ENCODE results near the gene ARVCF.

ARVCF gene

DNA sequence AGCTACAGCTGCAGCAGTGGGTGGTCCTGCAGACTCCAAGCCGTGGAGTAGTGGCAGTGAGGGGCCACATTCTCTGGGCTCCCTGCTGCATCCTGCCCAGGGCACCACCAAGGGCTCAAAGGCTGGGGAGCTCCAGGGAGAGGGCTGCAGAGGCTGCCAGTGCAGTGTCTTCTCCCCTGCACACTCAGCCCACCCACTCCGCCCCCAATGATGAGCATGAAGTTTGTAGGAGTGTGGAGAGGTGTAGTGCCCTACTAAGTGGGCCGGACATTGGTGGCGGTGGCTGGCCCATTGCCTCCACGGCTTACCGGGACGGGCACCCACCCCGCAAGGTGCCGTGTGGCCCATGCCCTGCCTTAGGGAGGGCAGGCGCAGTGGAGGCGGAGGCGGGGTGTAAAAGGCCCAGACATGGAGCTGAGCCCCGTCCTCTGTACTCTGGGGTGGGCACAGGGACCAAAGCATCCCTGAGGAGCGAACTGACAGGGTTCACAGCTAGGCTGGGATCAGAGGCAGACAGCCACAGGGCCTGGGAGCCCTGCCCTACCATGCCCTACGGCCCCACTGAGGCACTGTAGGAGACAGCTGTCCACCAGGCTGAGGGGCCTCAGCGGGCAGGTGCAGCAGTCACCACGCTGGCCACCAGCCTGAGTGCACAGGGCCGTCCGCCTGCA lies 18.9 kb downstream of the ARVCF start:
- DNase-seq, result no peak

DNA sequence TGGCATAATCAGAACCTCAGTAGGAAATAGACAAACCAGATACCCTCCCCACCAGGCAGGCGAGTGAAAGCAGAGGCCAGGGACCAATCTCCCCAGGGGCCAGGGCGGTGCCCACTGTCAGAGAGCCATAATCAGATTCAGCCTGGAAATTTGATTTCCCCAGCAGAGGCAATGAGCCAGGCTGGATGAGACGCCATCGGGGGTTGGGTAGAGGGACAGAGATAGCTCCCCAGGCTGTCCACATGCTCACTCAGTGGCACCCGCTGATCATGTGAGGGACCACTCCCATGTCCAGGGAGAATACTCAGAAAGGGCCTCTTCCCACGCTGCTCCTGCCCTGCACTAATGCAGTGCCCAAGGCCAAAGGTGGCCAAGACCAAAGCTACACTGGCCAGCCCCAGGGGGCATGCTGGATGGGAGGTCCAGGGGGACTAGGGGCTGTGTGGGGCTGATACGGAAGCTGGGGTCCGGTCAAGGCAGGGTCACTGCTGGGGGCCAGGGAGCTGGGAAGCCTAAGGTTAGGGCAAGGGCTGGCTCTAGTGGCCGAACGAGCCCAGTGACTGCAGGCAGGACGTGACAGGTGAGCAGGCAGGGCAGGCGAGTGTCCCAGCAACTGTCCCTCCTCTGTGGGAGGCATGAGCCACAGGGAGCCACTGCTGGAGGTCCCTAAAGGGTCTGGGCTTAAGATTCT lies 19.8 kb downstream of the ARVCF start:
- no peak for DNase-seq

- DNase-seq, result no peak
Observed at GRCh38 chr22:19995611-19996339, 20.8 kb downstream of the ARVCF start.

DNA sequence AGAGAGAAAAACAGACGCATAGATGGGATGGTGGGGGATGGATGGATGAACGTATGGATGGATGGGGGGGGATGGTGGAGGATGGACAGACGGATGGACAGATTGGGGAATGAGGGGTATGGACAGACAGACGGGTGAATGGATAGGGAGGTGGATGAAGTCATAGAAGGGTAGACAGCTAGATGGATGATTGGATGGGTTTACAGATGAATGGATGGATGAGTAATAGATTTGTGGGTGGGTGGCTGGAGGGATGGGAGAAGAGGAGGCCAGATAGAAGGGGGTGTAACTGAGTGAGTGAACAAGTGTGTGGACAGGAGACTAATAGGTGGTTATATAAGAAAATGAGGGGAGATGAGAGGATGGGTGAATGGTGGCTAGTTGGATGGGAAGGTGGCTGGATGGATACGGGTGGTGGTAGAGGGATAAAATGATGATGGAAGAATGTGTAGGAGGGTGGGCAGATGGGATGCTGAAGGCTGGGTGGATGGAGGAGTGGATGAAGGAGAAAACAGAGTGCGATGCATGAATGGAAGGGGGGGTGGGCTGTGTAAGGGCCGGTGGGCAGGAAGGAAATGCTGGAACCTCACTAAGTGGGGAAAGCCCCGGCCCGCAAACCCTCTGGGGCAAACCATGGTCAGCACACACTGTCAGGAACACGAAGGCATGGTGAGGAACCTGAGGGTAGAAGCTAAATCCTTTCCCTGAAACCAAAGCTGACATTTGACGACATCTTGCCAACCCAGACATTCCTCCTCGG lies 21.6 kb downstream of the ARVCF start:
- no peak for DNase-seq

DNA sequence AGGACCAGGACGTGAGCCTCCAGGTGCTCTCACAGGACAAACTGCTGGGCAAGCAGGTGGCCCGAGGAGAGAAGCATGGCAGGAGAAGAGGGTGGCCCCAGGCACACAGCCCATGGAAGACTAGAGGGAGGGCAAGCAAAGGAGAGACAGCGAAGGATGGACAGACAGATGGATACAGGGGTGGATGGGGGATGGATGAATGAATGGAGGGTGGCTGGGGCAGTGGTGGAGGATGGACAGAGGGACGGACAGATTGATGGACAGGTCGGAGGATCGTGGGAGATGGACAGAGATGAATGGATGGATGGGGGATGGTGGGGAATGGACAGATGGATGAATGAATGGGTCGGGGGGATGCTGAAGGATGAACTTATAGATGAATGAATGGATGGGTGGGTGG lies 22.7 kb downstream of the ARVCF start:
- DNase-seq, result no peak

GRCh38 chr22:19992921-19993355 lies 23.7 kb downstream of the ARVCF start:
- no peak for DNase-seq

- no peak for DNase-seq
Observed at GRCh38 chr22:19992481-19992911, 24.1 kb downstream of the ARVCF start.

DNA sequence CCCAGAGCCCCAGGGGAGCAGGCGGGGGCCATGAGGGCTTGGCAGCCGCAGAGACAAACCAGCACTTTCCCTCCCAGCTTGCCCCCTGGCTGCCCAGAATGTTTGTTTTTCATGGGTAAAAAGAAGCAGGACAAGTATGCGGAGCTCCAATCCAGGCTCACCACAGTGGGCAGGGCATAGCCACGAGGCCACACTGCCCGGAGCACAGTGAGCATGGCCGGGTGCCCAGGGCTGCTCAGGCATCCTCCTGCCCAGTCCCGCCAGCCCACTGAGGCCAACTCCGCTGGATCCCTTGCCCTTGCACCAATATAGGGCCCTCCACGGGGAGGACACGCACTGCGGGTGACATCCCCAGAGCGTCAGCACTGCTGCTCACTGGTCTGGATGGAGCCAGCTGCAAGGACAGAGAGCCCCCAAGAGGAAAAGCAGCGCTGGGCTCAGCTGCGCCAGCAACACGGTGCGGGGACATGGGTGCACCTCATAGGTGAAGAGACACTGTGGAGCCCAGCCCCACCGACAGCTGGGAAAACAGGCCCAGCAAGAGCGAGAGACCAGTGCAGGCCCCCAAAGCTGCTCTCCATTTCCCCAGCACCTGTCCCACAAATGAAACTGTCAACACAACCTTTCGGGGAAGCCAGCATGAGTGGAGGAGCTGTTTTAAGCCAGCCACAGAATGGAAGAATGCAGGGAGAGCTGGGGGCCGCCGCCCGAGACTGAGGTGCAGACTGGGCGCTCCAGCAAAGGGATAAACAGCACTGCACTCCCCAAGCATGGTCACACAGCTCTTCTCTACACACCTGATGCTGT lies 24.8 kb downstream of the ARVCF start:
- no peak for DNase-seq

- DNase-seq, result no peak
Observed at GRCh38 chr22:19991395-19991644, 25.3 kb downstream of the ARVCF start.

- no peak for DNase-seq
Observed at GRCh38 chr22:19990609-19991394, 25.8 kb downstream of the ARVCF start.

GRCh38 chr22:19990188-19990587 lies 26.4 kb downstream of the ARVCF start:
- no peak for DNase-seq

DNA sequence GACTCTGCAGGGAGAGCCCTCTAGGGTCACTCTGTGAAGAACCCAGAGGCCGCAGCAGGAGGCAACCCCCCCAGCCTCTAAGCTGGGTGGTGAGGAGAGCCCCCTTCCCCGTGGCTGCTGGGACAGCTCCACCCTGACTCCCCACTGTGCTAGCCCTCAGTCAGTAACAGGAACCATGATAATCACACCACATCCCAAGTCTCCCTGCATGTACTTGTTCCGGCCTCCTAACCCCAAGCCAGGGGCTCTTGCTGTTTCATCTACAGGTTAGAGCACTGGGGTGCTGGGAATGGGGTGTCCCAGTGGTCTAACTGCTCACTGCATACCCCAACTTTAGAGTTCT lies 26.9 kb downstream of the ARVCF start:
- no peak for DNase-seq

GRCh38 chr22:19988965-19989724 lies 27.5 kb downstream of the ARVCF start:
- DNase-seq, result no peak

DNA sequence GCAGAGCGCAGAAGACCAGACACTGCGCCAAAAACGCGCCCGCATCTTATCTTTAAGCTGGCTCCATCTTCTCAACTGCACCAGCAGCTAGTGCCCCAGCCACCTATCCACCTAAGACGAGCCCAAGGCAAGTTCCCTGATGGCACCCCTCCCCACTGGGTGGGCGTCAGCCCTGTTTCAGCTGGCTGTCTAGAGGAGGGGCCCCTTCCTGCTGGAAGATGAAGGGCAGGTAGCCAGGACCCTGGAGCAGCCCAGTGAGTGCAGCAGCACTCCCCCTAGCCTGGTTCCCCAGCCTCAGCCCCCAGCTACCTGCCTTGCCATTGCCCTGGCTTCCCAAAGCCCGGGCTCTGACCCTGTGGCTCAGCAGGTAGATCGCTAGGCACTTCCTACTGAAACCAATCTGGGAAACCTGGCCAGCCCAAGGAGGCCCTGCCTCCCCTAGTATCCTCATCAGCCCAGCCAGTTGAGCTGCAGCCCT lies 28.3 kb downstream of the ARVCF start:
- no peak for DNase-seq

DNA sequence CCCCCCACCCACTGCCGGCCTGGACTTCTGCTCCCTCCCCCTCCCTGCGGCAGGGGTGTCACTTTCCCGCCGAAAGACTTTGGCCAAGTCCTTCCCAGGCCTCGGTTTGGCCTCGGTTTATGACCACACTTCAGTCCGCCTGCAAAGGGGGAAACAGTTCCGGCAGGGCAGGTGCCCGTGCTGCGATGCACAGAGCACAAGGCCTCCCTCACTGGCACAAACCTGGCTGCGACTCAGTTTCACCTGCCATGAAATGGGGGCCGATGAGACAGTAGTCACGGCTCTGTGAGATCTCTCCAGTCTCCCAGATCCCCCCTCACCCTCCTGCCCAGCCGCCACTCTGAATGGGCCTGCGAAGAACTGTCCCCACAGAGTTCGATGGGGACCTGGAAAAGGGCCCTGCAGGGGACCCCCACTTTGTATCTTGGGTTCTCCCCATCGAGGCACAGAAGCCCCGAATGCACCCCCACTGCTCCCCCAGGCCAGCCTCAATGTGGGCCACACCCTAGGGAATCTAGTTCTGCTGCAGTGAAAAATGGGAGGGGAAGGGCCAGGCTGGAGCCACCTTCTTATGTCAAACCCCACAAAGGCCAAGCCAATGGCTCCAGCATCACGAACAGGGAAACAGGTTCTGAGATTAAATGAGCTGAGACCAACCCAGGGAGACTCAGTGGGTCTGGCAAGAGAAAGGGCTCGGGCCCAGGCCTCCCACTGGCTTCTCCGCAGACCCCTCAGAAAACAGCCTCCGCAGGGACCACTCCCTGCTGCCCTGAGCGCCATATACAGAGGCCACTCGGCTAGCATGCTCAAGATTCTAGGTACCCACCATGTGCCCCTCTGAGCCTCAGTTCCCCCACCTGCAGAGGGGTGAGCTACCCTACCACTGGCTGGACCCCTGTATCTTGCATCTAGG lies 29.0 kb downstream of the ARVCF start:
- DNase-seq, result no peak

DNA sequence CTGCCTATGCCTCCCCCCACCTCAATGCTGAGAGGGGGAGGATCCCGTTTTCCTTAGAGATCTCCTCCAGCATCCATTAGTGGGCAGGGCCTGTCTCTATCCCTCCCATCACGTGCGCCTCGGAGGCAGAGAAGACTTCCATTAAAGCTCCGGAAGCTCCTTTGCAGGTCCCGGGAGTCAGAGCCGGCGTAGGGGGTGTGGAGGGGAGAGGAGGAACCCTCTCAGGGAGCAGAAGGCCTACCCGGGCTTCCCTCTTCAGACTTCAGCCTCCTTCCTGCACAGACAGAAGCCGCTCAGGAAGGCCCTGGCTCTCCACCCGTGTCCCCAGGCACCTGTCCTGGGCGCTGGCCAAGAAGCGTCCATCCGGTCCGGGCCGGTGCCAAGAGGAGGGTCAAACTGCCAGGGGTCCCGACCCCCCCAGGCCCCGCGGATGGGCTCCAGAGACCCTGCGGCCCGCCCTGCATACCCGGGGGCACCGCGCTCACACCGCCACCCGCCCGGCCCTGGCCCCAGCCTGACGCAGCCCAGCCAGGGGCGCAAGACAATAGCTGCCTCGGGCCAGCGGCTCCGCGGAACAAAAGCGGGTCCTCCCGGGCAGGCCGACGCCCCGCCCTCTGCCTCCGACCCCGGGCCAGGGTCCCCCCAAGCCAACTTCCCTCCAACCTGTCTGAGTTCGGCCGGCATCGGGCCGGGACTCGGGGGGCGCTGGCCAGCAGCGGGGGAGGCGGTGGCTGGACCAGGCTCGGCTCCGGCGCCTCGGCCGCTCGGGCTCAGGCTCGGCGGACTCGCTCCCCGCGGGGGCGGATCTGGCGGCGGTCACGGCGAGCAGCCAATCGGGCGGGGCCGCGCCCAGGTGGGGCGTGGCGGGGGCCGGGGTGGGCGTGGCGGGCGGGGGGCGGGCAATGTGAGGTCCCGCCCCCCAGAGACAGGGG lies 29.9 kb downstream of the ARVCF start:
- no peak for DNase-seq

- DNase-seq, result no peak
Observed at GRCh38 chr22:19986011-19986409, 30.6 kb downstream of the ARVCF start.
